Nephron progenitor cell (in vitro differentiated cells): ENCODE measurements around the gene OSTC.

Experiments used
- DNase-seq: peaks from one replicate; pipeline ENCODE4 v3.0.0; 2021
- H3K27ac Mint-ChIP-seq: 2 replicates; pipeline ENCODE4 v1.8.0; 2021; ENCODE audit warnings: mild to moderate bottlenecking, moderate library complexity, mixed read lengths
- H3K27me3 Mint-ChIP-seq: 2 replicates; pipeline ENCODE4 v1.8.0; 2021; ENCODE audit warnings: mild to moderate bottlenecking, low read depth, mixed read lengths; ENCODE audit not compliant: poor library complexity
- H3K36me3 Mint-ChIP-seq: 2 replicates; pipeline ENCODE4 v1.8.0; 2021; ENCODE audit warnings: low read depth, mixed read lengths
- H3K4me1 Mint-ChIP-seq: 2 replicates; pipeline ENCODE4 v1.8.0; 2021; ENCODE audit warnings: mixed read lengths
- H3K4me3 Mint-ChIP-seq: 2 replicates; pipeline ENCODE4 v1.8.0; 2021; ENCODE audit warnings: mild to moderate bottlenecking, moderate library complexity, mixed read lengths
- H3K9me3 Mint-ChIP-seq: 2 replicates; pipeline ENCODE4 v1.8.0; 2021; ENCODE audit warnings: mild to moderate bottlenecking, moderate library complexity, mixed read lengths
- CTCF ChIP-seq: fragments of 200-600 bp; sonication (generic); IDR thresholded peaks from 2 replicates; pipeline ENCODE4 v1.5.0; 2021; ENCODE audit warnings: antibody characterized with exemption

Gene OSTC

DNA sequence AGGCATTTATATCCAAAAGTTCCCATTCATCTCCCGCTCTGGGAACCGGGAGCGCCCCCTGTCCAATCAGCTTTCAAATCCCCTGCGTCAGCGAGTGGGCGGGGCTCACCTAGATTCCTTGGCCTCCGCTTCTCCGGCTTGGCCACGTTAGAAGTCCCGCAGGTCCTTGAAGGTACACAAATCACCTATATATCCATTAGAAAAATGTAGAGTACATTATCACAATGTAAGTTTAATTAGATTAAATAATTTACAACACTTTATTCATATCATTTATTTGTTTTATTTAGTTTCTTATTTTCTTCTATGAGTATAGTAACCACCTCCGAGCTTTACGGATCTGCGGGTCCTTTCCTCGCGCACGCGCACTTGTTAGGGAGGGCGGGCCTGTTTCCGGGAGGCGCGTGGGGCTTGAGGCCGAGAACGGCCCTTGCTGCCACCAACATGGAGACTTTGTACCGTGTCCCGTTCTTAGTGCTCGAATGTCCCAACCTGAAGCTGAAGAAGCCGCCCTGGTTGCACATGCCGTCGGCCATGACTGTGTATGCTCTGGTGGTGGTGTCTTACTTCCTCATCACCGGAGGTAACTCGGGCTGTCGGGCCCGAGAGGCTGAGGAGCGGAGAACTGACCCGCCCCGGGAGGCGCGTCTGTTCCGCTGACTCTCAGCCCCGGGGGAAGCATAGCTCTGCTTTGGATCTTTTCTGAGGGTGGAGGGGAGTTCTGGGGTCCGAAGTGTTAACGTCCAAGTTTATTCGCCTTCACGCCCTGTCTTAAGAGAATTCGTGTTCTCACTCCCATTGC, at the start of gene OSTC:
TSS of gene OSTC (plus strand) at position 388 of the 802 bp plus-strand sequence. CDS start at position 445, 57 bp downstream.
- no peaks in the 10 kb centered on the region for H3K9me3 Mint-ChIP-seq
- H3K4me1 Mint-ChIP-seq, result peaks cover 25% of the 10 kb centered on the region
- peaks cover 4% of the 10 kb centered on the region for H3K27me3 Mint-ChIP-seq
- H3K27ac Mint-ChIP-seq, result peak within 1 kb of the TSS; percentile 100
- TF ChIP-seq CTCF, result no peak
- H3K36me3 Mint-ChIP-seq, result peaks cover 24% of the 10 kb centered on the region
- H3K4me3 Mint-ChIP-seq, result peak within 1 kb of the TSS; percentile 99
- DNase-seq, result peak; percentile 97

- Mint-ChIP-seq H3K27me3 (peaks cover 6% of the 10 kb centered on the region), H3K4me3 (no peak overlapping the region), H3K9me3 (peaks cover 10% of the 10 kb centered on the region), H3K36me3 (peaks cover 6% of the 10 kb centered on the region), H3K27ac (no peak overlapping the region), H3K4me1 (no peaks in the 10 kb centered on the region)
- no peak for TF ChIP-seq CTCF
- no peak for DNase-seq
Measured at GRCh38 chr4:108601106-108601505, 49.3 kb upstream of the OSTC start.

- Mint-ChIP-seq H3K4me1 (no peaks in the 10 kb centered on the region), H3K27ac (no peak overlapping the region), H3K9me3 (peaks cover 10% of the 10 kb centered on the region), H3K27me3 (peaks cover 6% of the 10 kb centered on the region), H3K4me3 (no peak overlapping the region), H3K36me3 (peaks cover 2% of the 10 kb centered on the region)
- TF ChIP-seq CTCF, result no peak
- no peak for DNase-seq
Measured at GRCh38 chr4:108601532-108601931, 48.9 kb upstream of the OSTC start.

DNA sequence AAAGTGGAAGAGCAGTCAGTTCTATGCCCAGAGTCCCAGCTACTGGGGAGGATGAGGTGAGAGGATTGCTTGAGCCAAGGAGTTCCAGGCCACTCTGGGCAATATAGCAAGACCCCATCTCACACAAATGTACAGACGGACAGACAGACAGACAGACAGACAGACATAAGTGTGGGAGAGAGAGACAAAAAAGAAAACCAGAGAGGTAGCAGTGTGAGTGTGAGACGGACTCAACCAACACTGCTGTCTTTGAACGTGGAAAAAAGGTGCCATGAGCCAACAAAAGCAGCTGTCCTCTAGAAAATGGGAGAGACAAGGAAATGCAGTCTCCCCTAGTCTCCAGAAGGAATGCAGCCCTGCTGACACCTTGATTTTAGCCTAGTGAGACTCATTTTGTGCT, 48.2 kb upstream of the OSTC start:
- H3K27me3 Mint-ChIP-seq, result peaks cover 6% of the 10 kb centered on the region
- no peak for DNase-seq
- no peaks in the 10 kb centered on the region for H3K4me1 Mint-ChIP-seq
- H3K9me3 Mint-ChIP-seq, result peaks cover 14% of the 10 kb centered on the region
- H3K4me3 Mint-ChIP-seq, result no peak overlapping the region
- no peak overlapping the region for H3K27ac Mint-ChIP-seq
- H3K36me3 Mint-ChIP-seq, result no peaks in the 10 kb centered on the region
- no peak for TF ChIP-seq CTCF

DNA sequence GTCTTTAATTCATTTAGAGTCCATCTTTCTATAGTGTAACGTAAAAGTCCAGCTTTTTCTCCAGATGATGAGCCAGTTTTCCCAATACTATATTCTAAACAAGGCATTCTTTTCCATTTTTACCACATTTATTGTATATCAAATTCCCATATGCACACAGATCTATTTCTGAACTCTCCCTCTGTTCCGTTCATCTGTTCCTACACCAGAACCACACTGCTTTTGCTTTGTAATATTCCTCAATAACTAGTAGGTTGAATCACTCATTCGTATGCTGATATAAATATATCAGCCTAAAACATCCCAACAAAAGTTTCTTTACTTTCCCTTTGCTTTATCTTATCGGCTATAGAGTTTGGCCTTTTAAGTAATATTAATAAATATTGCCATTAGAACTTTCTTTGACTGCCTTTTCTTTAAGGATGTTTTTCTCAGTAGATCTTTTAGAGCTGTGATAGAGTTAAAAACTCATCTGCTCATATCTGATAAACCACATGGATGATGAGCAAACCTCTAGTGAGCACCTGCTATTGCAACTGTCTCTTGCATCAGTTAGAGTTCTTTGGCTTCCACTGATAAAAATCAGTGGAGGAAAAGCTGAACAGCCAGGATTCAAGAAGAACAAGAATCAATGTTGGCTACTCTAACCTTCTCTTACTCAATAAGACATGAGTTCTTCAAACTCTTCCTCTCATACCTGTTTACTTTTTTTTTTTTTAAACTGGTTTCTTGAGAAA, 43.2 kb upstream of the OSTC start:
- Mint-ChIP-seq H3K4me3 (no peak overlapping the region), H3K36me3 (no peaks in the 10 kb centered on the region), H3K27ac (no peak overlapping the region), H3K9me3 (peaks cover 15% of the 10 kb centered on the region), H3K4me1 (peaks cover 11% of the 10 kb centered on the region), H3K27me3 (no peaks in the 10 kb centered on the region)
- DNase-seq, result no peak
- TF ChIP-seq CTCF, result no peak
